GM19328 (cell line): ENCODE measurements around the gene PKP3.
"Not testable (repeated sequence)": the region's sequence is repeated elsewhere in the genome, so short reads cannot be mapped to it uniquely, and the experiment has no call there.

ENCODE experiments used
- ATAC-seq: cut with Tn5 transposase; IDR thresholded peaks from one replicate; pipeline ENCODE4 v1.9.1; 2021; ENCODE audit warnings: mild to moderate bottlenecking, moderate library complexity; ENCODE audit not compliant: unreplicated experiment

The PKP3 gene

DNA sequence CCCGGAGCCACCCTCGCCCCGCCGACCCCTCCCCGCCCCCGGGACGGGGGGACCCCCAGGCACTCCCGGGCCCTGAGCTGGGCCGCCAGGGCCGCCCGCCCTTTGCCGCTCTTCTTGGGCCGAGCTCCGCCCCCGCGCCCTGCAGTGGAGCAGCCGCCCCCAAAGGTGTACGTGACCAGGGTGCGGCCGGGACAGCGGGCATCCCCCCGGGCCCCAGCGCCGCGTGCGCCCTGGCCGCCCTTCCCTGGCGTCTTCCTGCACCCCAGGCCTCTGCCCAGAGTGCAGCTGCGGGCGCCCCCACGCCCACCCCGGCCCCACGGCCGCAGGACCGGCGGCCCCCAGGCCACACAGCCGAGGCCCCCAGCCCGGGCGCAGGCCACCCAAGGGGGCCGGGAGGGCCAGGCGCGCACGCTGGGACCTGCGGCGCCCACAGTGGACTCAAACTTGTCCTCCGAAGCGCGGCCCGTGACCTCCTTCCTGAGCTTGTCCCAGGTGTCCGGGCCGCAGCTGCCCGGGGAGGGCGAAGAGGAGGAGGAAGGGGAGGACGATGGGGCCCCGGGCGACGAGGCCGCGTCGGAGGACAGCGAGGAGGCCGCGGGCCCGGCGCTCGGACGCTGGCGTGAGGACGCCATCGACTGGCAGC is 17.4 kb upstream of the PKP3 start:
- ATAC-seq = no peak

DNA sequence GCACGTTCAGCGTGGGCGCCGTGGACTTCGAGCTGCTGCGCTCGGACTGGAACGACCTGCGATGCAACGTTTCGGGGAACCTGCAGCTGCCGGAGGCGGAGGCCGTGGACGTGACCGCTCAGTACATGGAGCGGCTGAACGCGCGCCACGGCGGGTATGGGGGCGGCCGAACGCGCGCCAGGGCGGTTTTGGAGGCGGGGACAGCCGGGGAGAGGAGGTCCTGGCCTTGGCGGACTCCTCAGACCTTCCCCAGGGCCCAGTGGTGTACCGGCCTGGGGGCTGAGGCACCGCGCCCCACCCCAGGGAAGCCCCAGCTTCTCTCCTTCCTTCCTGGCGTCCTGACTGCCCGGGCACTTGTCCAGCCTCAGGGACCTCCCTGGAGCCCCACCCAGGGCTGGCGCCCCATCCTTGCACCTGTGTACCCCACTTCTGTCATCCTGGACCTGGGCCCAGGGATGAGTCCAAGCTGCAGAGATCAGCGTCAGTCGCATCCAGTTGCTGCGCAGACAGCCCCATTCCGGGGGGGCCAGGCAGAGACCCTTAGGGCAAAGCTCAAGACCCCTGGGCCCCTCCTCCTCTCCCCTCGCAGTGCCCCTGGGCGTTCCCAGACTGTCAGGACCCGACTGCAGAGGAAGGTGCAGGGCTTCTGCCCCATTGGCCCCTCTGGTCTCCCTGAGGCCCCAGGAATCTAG is 16.7 kb upstream of the PKP3 start:
- ATAC-seq = no peak

DNA sequence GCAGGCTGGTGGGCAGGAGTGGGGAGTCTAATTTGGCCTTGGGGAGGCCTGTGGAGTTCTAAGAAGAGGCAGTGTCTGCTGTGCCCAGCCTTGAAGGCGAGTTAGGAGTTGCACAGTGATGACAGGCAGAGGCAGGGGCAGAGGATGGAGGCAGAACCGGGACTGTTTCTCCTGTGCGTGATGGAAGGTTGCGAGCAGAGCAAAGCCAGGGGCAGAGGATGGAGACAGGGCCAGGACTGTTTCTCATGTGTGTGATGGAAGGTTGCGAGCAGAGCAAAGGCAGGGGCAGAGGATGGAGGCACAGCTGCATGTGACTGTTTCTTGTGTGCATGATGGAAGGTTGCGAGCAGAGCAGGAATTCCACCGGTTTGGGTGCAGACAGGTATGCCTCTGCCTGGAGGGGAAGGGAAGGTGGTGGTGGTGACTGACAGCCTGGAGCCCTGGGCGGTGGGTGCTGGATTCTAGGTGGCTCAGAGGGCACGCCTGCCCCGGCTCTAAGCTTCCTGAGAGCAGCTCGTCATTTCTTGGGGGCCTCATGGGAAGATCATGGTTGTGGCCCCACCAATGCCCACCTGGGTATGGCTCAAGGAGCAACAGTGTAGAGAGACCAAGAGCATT is 16.0 kb upstream of the PKP3 start:
- ATAC-seq = no peak

DNA sequence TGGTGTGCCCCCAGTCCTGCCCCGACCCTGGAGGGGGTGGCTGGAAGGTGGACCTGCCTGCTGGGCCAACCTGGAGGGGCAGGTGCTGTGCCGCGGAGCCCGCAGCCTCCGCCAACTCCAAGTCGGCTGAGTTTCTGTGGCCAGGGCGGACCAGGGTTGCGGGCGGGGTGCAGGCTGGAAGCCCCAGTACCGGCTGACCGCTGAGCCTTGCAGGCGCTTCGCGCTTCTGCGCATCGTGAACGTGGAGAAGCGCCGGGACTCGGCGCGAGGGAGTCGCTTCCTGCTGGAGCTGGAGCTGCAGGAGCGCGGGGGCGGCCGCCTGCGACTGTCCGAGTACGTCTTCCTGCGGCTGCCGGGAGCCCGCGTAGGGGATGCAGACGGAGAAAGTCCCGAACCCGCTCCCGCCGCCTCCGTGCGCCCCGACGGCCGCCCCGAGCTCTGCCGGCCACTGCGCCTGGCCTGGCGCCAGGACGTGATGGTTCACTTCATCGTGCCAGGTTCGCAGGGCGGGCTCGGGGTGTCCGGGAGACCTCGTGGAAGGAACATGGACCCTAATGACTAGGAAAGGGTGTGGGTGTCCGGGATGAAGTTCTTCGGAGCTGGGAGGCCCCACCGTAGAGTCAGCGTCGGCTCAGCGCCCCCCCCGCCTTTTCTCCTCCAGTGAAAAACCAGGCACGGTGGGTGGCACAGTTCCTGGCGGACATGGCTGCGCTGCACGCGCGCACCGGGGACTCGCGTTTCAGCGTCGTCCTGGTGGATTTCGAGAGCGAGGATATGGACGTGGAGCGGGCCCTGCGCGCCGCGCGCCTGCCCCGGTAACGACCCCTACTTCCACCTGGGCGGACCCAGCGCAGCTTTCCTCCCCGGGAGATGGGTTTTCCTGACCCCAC is 14.6 kb upstream of the PKP3 start:
- no peak for ATAC-seq

DNA sequence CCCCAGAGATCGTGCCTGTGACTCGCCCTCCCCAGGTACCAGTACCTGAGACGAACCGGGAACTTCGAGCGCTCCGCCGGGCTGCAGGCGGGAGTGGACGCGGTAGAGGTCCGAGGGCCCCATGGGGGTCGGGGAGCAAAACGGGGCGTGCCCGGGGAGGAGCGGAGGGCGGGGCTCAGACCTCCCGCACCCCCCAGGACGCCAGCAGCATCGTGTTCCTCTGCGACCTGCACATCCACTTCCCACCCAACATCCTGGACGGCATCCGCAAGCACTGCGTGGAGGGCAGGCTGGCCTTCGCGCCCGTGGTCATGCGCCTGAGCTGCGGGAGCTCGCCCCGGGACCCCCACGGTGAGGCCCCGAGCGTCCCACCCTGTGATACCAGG is 13.9 kb upstream of the PKP3 start:
- no peak for ATAC-seq

DNA sequence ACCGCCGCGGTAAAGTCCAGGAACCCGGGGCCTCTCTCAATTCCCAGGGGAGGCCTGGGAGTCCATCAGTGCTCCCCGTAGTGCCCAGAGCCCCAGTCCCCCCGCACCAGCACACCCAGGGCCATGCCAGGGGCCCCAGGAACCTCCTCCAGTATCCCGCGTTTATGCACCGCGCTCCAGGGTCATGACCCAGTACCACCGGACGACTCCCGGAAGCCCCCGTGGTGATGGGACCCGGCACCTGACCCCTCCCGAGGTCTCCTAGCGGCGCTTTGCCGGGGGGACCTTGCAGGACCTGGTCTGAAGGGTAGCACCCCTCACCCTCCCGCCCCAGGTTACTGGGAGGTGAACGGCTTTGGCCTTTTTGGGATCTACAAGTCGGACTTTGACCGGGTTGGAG is 13.5 kb upstream of the PKP3 start:
- no peak for ATAC-seq

DNA sequence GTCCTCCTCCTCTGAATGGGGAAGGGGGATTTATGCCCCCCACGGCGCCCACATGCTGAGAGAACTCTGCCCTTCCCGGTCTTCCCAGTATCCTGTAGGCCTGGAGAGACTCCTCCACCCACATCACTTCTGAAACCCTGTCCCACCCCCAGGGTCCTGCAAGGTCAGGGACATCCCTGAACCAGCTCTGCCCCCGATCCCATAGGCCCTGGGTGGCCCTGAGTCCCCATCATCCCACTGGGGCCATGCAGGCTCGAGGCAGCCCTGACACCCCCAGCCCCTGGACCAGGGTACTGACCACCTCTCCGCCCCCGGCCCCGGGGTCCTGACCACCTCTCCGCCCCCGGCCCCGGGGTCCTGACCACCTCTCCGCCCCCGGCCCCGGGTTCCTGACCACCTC is 13.0 kb upstream of the PKP3 start:
- ATAC-seq = no peak

DNA sequence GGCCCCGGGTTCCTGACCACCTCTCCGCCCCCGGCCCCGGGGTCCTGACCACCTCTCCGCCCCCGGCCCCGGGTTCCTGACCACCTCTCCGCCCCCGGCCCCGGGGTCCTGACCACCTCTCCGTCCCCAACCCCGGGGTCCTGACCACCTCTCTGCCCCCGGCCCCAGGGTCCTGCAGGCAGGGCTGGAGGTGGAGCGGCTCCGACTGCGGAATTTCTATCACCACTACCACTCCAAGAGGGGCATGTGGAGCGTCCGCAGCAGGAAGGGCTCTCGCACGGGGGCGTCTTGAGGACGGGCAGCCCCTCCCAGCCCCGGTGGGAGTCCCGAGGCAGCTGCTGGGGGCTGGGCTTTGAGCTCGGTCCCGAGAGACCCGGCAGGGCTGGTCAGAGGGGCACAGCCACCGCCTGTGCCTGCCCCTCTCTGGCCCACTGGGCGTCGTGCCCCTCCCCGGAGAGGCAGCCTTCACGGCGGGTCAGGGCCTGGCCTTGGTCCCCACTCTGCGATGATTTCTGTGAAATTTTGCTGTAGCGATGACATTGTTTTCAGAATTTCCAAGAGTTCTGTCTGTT is 12.4 kb upstream of the PKP3 start:
- no peak for ATAC-seq

DNA sequence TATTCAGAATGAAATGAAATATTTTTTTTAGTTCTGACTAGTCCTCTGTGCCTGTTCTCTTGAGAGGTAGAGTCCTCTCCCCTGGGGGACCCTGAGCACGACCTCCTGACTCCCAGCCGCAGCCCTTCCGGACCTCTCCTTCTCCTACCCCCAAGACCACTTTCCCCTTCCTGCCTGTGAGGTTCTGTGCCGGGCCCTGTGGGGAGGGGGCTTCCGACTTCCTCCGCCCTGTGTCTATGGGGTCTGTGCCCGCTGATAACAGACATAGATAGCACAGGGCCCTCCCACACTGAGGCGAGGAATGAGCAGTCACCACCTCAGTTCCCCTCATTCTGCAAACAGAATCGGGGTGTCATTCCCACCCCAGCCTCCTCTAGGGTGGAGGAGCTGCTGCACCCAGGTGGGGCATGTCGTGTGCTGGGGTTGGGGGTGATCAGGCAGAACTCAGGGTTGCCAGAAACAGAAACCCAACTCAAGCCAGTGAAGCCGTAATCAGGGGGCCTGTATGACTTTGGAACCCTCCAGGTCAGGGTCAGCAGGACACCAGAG is 11.9 kb upstream of the PKP3 start:
- no peak for ATAC-seq

DNA sequence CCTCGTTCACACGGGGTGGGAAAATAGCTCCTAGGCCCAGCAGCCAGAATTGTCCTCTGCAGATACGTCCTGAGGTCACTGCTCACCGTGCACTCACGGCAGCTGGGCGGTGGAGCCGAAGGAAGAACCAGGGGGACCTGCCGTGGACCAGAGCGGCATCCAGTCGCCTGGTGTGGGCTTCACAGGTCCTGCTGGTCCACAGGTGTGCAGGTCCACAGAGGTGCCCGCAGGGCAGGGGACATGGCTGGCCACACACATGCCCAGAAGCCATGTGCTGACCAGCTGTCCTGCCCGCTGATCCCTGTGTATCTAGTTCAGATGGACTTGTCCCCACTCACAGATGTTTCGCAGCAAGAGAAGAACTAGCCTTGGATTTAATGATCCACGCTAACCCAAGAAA is 10.6 kb upstream of the PKP3 start:
- ATAC-seq = no peak

DNA sequence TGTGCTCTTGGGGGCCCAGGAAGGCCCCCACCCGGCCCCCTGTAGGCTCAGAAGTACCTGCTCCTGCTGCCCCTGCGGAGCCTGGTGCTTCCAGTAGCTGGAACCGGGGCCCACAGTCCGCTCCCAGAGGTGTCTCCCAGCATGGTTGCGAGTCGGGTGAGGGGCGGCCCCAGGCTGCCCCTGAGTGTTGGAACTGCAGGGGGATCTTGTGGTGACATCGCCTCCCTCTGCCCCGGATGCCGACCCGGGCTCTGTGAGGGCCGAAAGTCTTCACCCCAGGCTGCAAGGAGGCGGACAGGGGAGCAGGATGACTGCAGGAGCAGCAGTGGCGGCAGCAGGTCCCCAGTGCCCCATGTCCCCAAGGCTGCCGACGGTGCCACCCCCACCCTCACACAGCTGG is 9.5 kb upstream of the PKP3 start:
- ATAC-seq = no peak

DNA sequence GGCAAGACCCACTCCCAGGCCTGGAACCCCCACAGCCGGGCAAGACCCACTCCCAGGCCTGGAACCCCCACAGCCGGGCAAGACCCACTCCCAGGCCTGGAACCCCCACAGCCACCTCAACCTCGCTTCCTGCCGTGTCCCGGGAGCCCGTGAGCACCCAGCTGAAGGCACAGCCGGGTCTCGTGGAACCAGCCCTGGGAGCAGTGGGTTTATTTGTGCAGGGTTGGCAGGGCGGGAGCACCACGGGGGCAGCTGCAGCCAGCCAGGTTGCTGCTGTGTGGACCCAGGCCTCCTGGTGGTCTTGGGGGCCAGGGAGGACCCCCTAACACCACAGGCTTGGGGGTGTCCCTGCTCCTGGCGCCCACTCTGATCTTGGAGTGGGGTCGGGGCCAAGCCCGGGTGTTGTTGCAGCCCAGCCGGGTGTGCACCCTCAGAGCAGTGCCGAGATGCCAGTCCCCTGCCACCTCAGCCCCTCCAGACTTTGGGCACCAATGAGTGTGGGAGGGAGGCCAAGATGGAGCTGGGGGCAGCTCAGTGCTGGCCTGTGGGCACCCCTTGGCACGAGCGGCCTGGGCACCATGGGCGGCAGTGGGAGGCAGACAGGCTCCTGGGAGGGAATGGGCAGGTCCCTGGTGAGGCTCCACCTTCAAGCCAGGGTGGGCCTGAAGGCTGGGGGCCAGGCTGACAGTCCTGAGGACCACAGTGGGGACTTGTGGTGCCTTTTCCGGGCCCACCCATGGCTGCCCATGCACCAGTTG is 8.2 kb upstream of the PKP3 start:
- ATAC-seq = no peak

DNA sequence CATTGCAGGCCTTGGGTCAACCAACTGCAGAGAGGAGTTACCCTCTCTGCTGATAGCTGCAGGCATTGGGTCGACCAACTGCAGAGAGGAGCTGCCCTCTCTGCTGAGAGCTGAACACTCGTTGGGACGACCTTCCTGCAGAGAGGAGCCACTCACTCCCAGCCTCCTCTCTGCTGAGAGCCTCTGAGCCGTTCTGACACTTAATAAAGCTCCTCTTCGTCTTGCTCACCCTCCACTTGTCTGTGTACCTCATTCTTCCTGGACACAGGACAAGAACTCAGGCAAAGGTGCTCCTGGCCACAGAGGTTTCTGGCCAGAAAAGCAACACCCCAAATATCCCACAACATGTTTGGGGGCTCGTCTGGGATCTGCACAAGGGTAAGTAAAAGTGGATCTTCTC is 7.5 kb upstream of the PKP3 start:
- no peak for ATAC-seq

DNA sequence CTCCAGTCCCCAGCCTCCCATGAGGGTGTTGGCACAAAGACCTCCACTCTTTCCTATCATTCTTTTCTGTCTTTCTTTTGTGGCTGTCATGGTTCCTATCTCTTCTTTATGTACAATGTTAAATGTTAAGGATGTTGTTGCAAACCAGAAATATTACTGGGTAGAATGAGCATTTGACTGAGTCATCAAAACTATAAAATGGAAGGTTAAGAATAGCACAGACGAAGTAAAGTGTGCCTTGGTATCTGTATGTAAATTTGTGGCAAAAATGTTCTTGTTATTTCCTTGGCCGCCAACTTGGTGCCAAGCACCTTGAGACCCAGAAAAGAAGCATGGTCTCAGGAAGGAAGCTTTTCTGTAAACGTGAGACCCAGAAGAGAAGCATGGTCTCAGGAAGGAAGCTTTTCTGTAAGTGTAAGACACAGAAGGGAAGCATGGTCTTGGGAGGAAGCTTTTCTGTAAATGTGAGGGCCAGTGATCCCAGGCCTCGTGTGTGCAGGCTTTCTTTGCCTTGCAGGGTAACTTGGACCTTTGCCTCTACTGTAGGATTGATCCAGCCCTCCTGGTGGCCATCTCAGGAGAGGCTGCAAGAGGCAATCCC is 6.7 kb upstream of the PKP3 start:
- no peak for ATAC-seq

DNA sequence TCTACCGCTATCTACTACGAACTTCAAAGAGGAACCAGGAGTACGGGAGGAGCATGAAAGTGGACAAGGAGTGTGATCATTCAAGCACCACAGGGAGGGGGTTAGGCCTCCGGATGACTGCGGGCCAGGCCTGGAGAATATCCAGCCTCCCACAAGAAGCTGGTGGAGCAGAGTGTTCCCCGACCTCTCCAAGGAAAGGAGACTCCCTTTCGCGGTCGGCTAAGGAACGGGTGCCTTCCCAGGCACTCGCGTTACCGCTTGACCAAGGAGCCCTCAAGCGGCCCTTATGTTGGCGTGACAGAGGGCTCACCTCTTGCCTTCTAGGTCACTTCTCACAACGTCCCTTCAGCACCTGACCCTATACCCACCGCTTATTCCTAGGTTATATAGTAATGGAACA is 4.6 kb upstream of the PKP3 start:
- not testable (repeated sequence) for ATAC-seq

DNA sequence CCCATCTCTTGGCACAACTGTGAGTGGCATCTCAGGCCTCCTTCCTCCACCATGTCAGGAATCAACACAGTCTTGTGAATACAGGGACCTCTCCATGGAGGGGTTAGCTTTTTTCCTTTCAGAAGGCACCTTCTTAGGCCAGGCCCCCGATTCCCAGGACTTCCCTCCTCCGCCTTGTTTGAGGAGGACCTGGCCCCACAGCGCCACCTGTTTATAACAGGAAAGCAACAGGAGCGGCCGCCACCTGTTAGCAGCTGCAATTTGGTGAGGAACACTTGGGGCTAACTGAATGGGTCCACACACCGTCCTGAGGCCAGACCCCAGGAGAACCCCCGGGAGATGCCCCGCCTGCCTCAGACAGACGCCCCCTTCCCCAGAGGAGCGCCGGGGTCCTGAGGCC is 3.8 kb upstream of the PKP3 start:
- no peak for ATAC-seq

DNA sequence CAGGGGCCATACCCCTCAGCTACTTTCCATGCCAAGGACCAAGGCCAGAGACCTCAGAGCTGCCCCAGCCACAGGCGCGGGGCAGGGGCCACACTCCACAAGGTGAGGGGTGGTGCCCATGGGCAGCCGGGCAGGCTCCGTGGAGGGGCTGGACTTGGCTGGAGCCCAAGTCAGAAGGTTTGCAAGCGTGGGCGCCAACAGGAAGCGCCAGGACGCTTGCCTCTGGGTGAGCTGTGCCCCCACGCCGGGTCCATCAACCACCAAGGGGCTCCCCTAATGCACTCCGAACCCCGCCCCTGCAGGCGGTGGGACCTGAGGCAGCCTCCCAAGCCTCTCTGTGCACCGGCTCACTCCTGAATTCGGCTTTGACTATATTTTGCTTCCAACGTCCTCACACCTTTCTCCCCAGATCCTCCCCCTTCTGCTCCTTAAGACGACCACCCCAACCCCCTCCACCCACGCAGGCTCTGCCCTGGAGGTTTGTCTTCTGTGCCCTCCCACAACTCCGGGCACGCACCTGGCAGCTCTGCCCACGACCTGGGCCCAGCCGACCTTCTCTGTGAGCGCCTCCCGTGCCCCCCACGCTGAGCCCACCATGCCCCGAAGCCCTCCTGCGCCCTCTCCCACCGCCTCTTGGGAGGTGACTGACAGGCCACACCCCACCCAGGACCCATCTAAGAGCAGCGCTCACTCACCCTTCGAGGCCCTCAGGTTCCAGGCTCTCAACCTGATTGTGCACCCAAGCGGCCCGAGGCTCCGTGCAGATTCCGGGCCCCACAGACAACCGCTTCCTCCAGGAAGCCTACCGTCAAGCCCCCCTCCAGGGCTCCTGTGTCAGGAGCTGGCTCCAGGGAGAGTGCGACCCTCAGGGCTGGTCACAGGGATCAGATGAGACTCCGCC is 2.6 kb upstream of the PKP3 start:
- no peak for ATAC-seq

DNA sequence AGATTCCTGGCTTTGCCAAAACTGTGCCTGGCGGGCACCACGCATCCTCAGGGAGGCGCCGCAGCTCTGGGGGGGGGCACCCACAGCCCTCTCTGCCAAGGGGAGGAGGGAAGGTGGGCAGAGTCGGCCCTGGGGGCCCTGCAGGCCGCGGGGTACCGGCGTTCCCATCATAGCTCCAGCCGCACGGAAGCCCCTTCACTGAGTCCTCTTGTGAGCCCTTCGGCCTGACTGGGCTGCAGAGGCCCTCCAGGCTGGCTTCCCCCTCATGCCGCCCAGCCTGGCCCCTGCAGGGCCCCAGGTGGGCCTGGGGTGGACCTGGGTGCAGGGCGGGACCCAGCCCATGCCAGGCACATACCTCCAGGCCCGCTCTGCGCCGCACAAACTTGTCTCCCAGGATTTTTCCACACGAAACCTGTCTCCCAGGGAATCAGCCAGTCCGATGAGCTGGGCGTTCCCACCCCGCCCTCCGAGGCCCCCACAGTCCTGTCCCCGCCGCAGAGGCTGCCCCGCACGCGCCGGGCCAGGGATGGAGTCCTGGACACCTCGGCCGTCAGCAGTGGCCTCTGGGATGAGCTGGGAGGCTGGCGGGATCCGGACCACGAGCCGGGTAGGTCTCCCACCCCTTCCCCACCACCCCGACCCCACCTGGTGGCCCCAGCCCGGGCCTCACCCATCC is 1.8 kb upstream of the PKP3 start:
- ATAC-seq = no peak
